PFSK-1 (cell line): ENCODE data around the gene ANKFN1.

Source experiments
- FOXP2 ChIP-seq: optimal IDR thresholded peaks from 2 replicates; pipeline ENCODE3; 2011; ENCODE audit warnings: borderline replicate concordance, control low read depth, inconsistent platforms; ENCODE audit not compliant: insufficient read depth; ENCODE audit errors: extremely low read length, extremely low read depth
- POLR2AphosphoS5 ChIP-seq: IDR thresholded peaks from 2 replicates; pipeline ENCODE4 v1.6.1; 2012; ENCODE audit warnings: low read depth, mild to moderate bottlenecking, control low read depth, low read length, moderate library complexity
- REST ChIP-seq, 2 experiments: IDR thresholded peaks; 2 replicates each; pipeline versions ENCODE4 v1.6.1 to v1.8.0; 2011 to 2012; ENCODE audit warnings: low read depth in 2 of 2, low read length in 2 of 2, control low read depth in 1 of 2, inconsistent platforms in 1 of 2, mild to moderate bottlenecking in 1 of 2, moderate library complexity in 1 of 2; ENCODE audit not compliant: insufficient read depth in 1 of 2
- SIN3A ChIP-seq: IDR thresholded peaks from 2 replicates; pipeline ENCODE4 v1.6.1; 2012; ENCODE audit warnings: mild to moderate bottlenecking, low read length, moderate library complexity, borderline replicate concordance; ENCODE audit not compliant: insufficient read depth
- TAF1 ChIP-seq: IDR thresholded peaks from 2 replicates; pipeline ENCODE4 v1.6.1; 2012; ENCODE audit warnings: low read length, control low read depth, borderline replicate concordance; ENCODE audit not compliant: insufficient read depth

Gene ANKFN1

GRCh38 chr17:56314026-56314425, 160.8 kb downstream of the ANKFN1 start:
- TF ChIP-seq REST (IDR thresholded peaks at IDR 0.05; ENCODE audit: insufficient read depth in 1 of 2, low read depth in 2 of 2, low read length in 2 of 2) (no peak), TAF1 (no peak), SIN3A (no peak), POLR2AphosphoS5 (no peak)

GRCh38 chr17:56314984-56315602, 161.8 kb downstream of the ANKFN1 start:
- TF ChIP-seq TAF1, result no peak

- TF ChIP-seq FOXP2 (no peak), SIN3A (no peak)
Observed at GRCh38 chr17:56316604-56317003, 163.3 kb downstream of the ANKFN1 start.

- TF ChIP-seq POLR2AphosphoS5 (no peak), FOXP2 (peak; percentile 85)
Observed at GRCh38 chr17:56317351-56318208, 164.3 kb downstream of the ANKFN1 start.

- TF ChIP-seq SIN3A (no peak), TAF1 (no peak), REST (IDR thresholded peaks at IDR 0.05; ENCODE audit: insufficient read depth in 1 of 2, low read depth in 2 of 2, low read length in 2 of 2) (no peak), POLR2AphosphoS5 (no peak), FOXP2 (no peak)
Observed at GRCh38 chr17:56319531-56319930, 166.3 kb downstream of the ANKFN1 start.

GRCh38 chr17:56320443-56320842, 167.2 kb downstream of the ANKFN1 start:
- no peak for TF ChIP-seq POLR2AphosphoS5
- TF ChIP-seq REST (IDR thresholded peaks at IDR 0.05; ENCODE audit: insufficient read depth in 1 of 2, low read depth in 2 of 2, low read length in 2 of 2), result no peak
- no peak for TF ChIP-seq TAF1
- no peak for TF ChIP-seq FOXP2
- TF ChIP-seq SIN3A, result no peak

- TF ChIP-seq REST (IDR thresholded peaks at IDR 0.05; ENCODE audit: insufficient read depth in 1 of 2, low read depth in 2 of 2, low read length in 2 of 2) (no peak), TAF1 (no peak), POLR2AphosphoS5 (no peak), FOXP2 (no peak)
Observed at GRCh38 chr17:56322991-56323390, 169.7 kb downstream of the ANKFN1 start.
